KOPT-K1 (cell line): Measurements from ENCODE around the gene LRRIQ1.

Source experiments
- H3K27ac ChIP-seq: fragments of 200-600 bp; sonication (generic); 2 replicates; pipeline ENCODE4 v1.5.1; 2016; ENCODE audit warnings: antibody characterized with exemption, mild to moderate bottlenecking, low read depth, low read length; ENCODE audit not compliant: poor library complexity, severe bottlenecking
- H3K36me3 ChIP-seq: fragments of 200-600 bp; sonication (generic); 2 replicates; pipeline ENCODE4 v1.5.1; 2017; ENCODE audit warnings: antibody characterized with exemption, mild to moderate bottlenecking, low read length, moderate library complexity; ENCODE audit not compliant: insufficient read depth
- H3K9me3 ChIP-seq: fragments of 200-600 bp; sonication (generic); 2 replicates; pipeline ENCODE4 v1.5.1; 2017; ENCODE audit warnings: antibody characterized with exemption, low read length, mild to moderate bottlenecking; ENCODE audit not compliant: insufficient read depth, poor library complexity, severe bottlenecking

LRRIQ1 gene

GRCh38 chr12:85278598-85279448 lies 242.7 kb downstream of the LRRIQ1 start:
- Histone ChIP-seq H3K9me3 (no peaks in the 10 kb centered on the region), H3K36me3 (no peaks in the 10 kb centered on the region), H3K27ac (no peak overlapping the region)

- no peaks in the 10 kb centered on the region for H3K9me3 ChIP-seq
- H3K27ac ChIP-seq: no peak overlapping the region
- H3K36me3 ChIP-seq: no peaks in the 10 kb centered on the region
These were observed 243.5 kb downstream of the LRRIQ1 start for GRCh38 chr12:85279449-85280164.

- H3K9me3 ChIP-seq: no peaks in the 10 kb centered on the region
- H3K36me3 ChIP-seq: no peaks in the 10 kb centered on the region
- no peak within 1 kb of the TSS for H3K27ac ChIP-seq
These were observed 244.2 kb downstream of the LRRIQ1 start, which contains the start of gene ALX1 for GRCh38 chr12:85280165-85280983. Gene ALX1 (plus strand): TSS chr12:85280220. CDS start chr12:85280262, 42 bp downstream.

GRCh38 chr12:85280984-85281630 lies 245.0 kb downstream of the LRRIQ1 start:
- Histone ChIP-seq H3K36me3 (no peaks in the 10 kb centered on the region), H3K27ac (no peak overlapping the region), H3K9me3 (no peaks in the 10 kb centered on the region)

- Histone ChIP-seq H3K36me3 (no peaks in the 10 kb centered on the region), H3K27ac (no peak overlapping the region), H3K9me3 (no peaks in the 10 kb centered on the region)
These were observed 245.6 kb downstream of the LRRIQ1 start for GRCh38 chr12:85281636-85282312.

- H3K27ac ChIP-seq: no peak overlapping the region
- no peaks in the 10 kb centered on the region for H3K9me3 ChIP-seq
These were observed 247.4 kb downstream of the LRRIQ1 start for GRCh38 chr12:85283560-85283959.

More at GRCh38 chr12:85283560-85283959, 247.4 kb downstream of the LRRIQ1 start:
- H3K36me3 ChIP-seq: no peaks in the 10 kb centered on the region
